GM12878 (cell line): ENCODE results near the gene ITPR2. TPM values are rescaled to one million over a fixed set of nuclear protein-coding genes. Genes with fewer than 3 reads are reported as not detected.

Experiments used
- ATAC-seq: fragments of 200-7000 bp; cut with Tn5 transposase; 3 replicates; pipeline ENCODE4 v1.9.1; 2020; ENCODE audit warnings: mild to moderate bottlenecking, moderate library complexity
- BruUV-seq: library from RNA; stranded (reverse); fragments of 400-500 nt; replicated peaks from 2 replicates; lab custom pipeline; 2021; lab: Mats Ljungman, UMichigan
- CTCF ChIA-PET: fragments of 300-600 bp; sonication (Branson Sonifier 250); formaldehyde crosslinking; extraction: SDS; loops from one replicate; lab custom pipeline; 2021; ENCODE audit warnings: inconsistent platforms; lab: Yijun Ruan, JAX
- POLR2A ChIA-PET: fragments of 350-600 bp; formaldehyde crosslinking; extraction: SDS; loops from one replicate; lab custom pipeline; 2021; ENCODE audit warnings: inconsistent platforms; lab: Charles Lee
- RAD21 ChIA-PET: fragments of 300-600 bp; sonication (Branson Sonifier 250); formaldehyde crosslinking; loops from one replicate; lab custom pipeline; 2023; ENCODE audit warnings: antibody characterized with exemption; ENCODE audit not compliant: unreplicated experiment; lab: Charles Lee
- SMC1A ChIA-PET: fragments of 300-600 bp; sonication (Branson Sonifier 250); formaldehyde crosslinking; loops from one replicate; lab custom pipeline; 2023; ENCODE audit not compliant: unreplicated experiment, uncharacterized antibody; lab: Charles Lee
- DNase-seq: peaks from one replicate; pipeline ENCODE4 v3.0.0-alpha.2; 2011; ENCODE audit warnings: low read depth, low spot score
- FAIRE-seq: peaks from 3 replicates; lab custom pipeline; 2011; peaks lifted over from hg19 to GRCh38; lab: Jason Lieb, UNC
- H2AFZ ChIP-seq: 2 replicates; pipeline ENCODE4 v1.6.0; 2011; ENCODE audit warnings: low read depth, low read length, control low read depth; ENCODE audit not compliant: control insufficient read depth
- H3K27ac ChIP-seq: 2 replicates; pipeline ENCODE4 v1.5.1; 2011; ENCODE audit warnings: control low read depth; ENCODE audit not compliant: control insufficient read depth, insufficient read depth
- H3K27me3 ChIP-seq, 2 experiments: replicated peaks in 1 of 2; 2 replicates each; pipeline versions ENCODE4 v1.6.0 to v1.6.1; 2011; ENCODE audit warnings: low read length in 1 of 2; ENCODE audit not compliant: control insufficient read depth in 2 of 2, insufficient read depth in 2 of 2
- H3K36me3 ChIP-seq, 2 experiments: 2 replicates each; pipeline ENCODE4 v1.5.1; 2011; ENCODE audit warnings: low read length in 1 of 2; ENCODE audit not compliant: control insufficient read depth in 2 of 2, insufficient read depth in 2 of 2
- H3K4me1 ChIP-seq: 2 replicates; pipeline ENCODE4 v1.6.1; 2011; ENCODE audit warnings: mild to moderate bottlenecking, low read length, moderate library complexity, mixed read lengths; ENCODE audit not compliant: control insufficient read depth, insufficient read depth
- H3K4me2 ChIP-seq: 2 replicates; pipeline ENCODE4 v1.6.0; 2011; ENCODE audit warnings: control low read depth; ENCODE audit not compliant: control insufficient read depth, insufficient read depth
- H3K4me3 ChIP-seq: fragments of 200-600 bp; sonication (generic); 2 replicates; pipeline ENCODE4 v1.5.1; 2016
- H3K79me2 ChIP-seq: 2 replicates; pipeline ENCODE4 v1.6.0; 2011; ENCODE audit warnings: low read length; ENCODE audit not compliant: control insufficient read depth, insufficient read depth
- H3K9ac ChIP-seq: 2 replicates; pipeline ENCODE4 v1.8.0; 2011; ENCODE audit warnings: low read length, control low read depth, mixed read lengths; ENCODE audit not compliant: control insufficient read depth, insufficient read depth
- H3K9me3 ChIP-seq: replicated peaks from 3 replicates; pipeline ENCODE4 v1.5.1; 2011; ENCODE audit warnings: mild to moderate bottlenecking, low read length; ENCODE audit not compliant: control insufficient read depth, insufficient read depth
- H4K20me1 ChIP-seq: 2 replicates; pipeline ENCODE4 v1.6.0; 2011; ENCODE audit not compliant: control insufficient read depth, insufficient read depth
- BACH1 ChIP-seq: fragments of 450-650 bp; IDR thresholded peaks from 2 replicates; pipeline ENCODE4 v1.6.1; 2017; ENCODE audit warnings: mild to moderate bottlenecking, borderline replicate concordance
- BCLAF1 ChIP-seq: fragments of 450-650 bp; IDR thresholded peaks from 2 replicates; pipeline ENCODE4 v1.6.1; 2017; ENCODE audit warnings: antibody characterized with exemption, mild to moderate bottlenecking, moderate library complexity
- CHD1 ChIP-seq: IDR thresholded peaks from 2 replicates; pipeline ENCODE4 v1.6.1; 2012; ENCODE audit warnings: low read depth, low read length, improper control_type of control experiment
- CHD4 ChIP-seq: fragments of 200-600 bp; sonication (generic); IDR thresholded peaks from 2 replicates; pipeline ENCODE4 v1.6.1; 2016; ENCODE audit warnings: mild to moderate bottlenecking
- MEF2B ChIP-seq: fragments of 450-650 bp; IDR thresholded peaks from 2 replicates; pipeline ENCODE4 v1.6.1; 2018; ENCODE audit warnings: mild to moderate bottlenecking, moderate library complexity; ENCODE audit not compliant: partially characterized antibody, poor library complexity, severe bottlenecking
- MYB ChIP-seq: fragments of 150-350 bp; IDR thresholded peaks from 2 replicates; pipeline ENCODE4 v1.6.1; 2014; ENCODE audit warnings: mild to moderate bottlenecking, low read depth, low read length, borderline replicate concordance
- RELB ChIP-seq: fragments of 450-650 bp; IDR thresholded peaks from 2 replicates; pipeline ENCODE4 v1.6.1; 2017; ENCODE audit warnings: low read depth, mild to moderate bottlenecking, moderate library complexity
- SMAD5 ChIP-seq: IDR thresholded peaks from 2 replicates; pipeline ENCODE4 v1.6.1; 2016; ENCODE audit warnings: antibody characterized with exemption, low read depth
- SRF ChIP-seq, 2 experiments: IDR thresholded peaks; 2 replicates each; pipeline ENCODE4 v1.6.1; 2011; ENCODE audit warnings: low read depth in 2 of 2, low read length in 2 of 2, mild to moderate bottlenecking in 1 of 2, moderate library complexity in 1 of 2
- YBX1 ChIP-seq: fragments of 450-650 bp; IDR thresholded peaks from 2 replicates; pipeline ENCODE4 v1.6.1; 2016; ENCODE audit warnings: antibody characterized with exemption
- WGBS: methylation state at CpG from one replicate; pipeline ENCODE4 v1.1.6; 2016; ENCODE audit warnings: low lambda C conversion rate; ENCODE audit not compliant: insufficient replicate concordance, insufficient coverage; ENCODE audit errors: missing lambda C conversion rate; 5-methylcytosine and 5-hydroxymethylcytosine counted together
- in situ Hi-C: fragments of 300-500 bp; cut with MboI; formaldehyde crosslinking; loops from 9 replicates; pipeline ENCODE4 v1.14.3; 2018; ENCODE audit warnings: mixed read lengths
- intact Hi-C: fragments of 100-400 bp; cut with micrococcal nuclease; formaldehyde crosslinking; loops from one replicate; pipeline ENCODE4 v1.14.2; 2022; ENCODE audit not compliant: unreplicated experiment
- polyA plus RNA-seq, 11 experiments: library from polyadenylated mRNA; depleted of rRNA in 4 of 11; unstranded in 6 of 11; stranded (reverse) in 5 of 11; fragments of >200 nt; fragmentation: Nextera tagmentation in 4 of 11; fragmentation: Illumina TruSeq in 1 of 11; extraction: Ambion mirVana in 4 of 11; extraction: Trizol in 1 of 11; gene quantifications; 1 replicate in 1 of 11; 2 replicates in 10 of 11; pipeline versions ENCODE4 v1.2.1 to v1.2.3, GENCODE V29; 2011 to 2016; ENCODE audit warnings: inconsistent platforms in 2 of 11, missing spikeins in 2 of 11, low read depth in 1 of 11
- total RNA-seq, 4 experiments: library from RNA; depleted of rRNA in 3 of 4; stranded (reverse); fragments of >200 nt in 3 of 4; fragmentation: Illumina TruSeq in 1 of 4; extraction: Trizol in 1 of 4; gene quantifications; 2 replicates each; pipeline versions ENCODE4 v1.2.1 to v1.2.3, GENCODE V29; 2013 to 2021

ITPR2 gene
- total and polyA plus RNA-seq, 10 of the 15 experiments (the other 5 are each of a cell fraction or from before 2014, with no cell fraction given) = 7.5 to 76.2 (median 47.1) TPM

GRCh38 chr12:26406813-26407212 is 426.2 kb downstream of the ITPR2 start:
- Histone ChIP-seq H3K4me3 (no peak overlapping the region), H3K27me3 (no peaks in the 10 kb centered on the region), H3K79me2 (no peaks in the 10 kb centered on the region), H3K9ac (no peak overlapping the region), H3K4me1 (no peaks in the 10 kb centered on the region), H3K27ac (no peak overlapping the region), H2AFZ (no peak overlapping the region), H4K20me1 (no peaks in the 10 kb centered on the region), H3K4me2 (no peak overlapping the region), H3K36me3 (peaks cover 0 to 10% of the 10 kb centered on the region in 2 experiments; a peak in 2 of 4 replicates), H3K9me3 (no peaks in the 10 kb centered on the region)
- FAIRE-seq (no peak), ATAC-seq (no peak), DNase-seq (no peak)
- POLR2A ChIA-PET = interaction anchor here (0.6 kb wide), 1 partner anchor 17 kb away, joined by 3 read pairs; no protein-coding TSS in a partner anchor
- CTCF ChIA-PET = interaction anchor here (1.0 to 7.4 kb wide), 5 partner anchors 14 to 310 kb away, joined by 3 to 33 read pairs (median 3); no protein-coding TSS in a partner anchor
- intact Hi-C loops = no loop called here
- WGBS = 98% methylated on average over 2 of the region's 2 CpGs
- RAD21 ChIA-PET = interaction anchor here (0.8 kb wide), 1 partner anchor 287 kb away, joined by 3 read pairs; no protein-coding TSS in a partner anchor
- no TSS peak for BruUV-seq
- TF ChIP-seq SMAD5 (no peak), BACH1 (no peak), MYB (no peak), SRF (IDR thresholded peaks at IDR 0.05; ENCODE audit: low read depth in 2 of 2, low read length in 2 of 2) (no peak)
- SMC1A ChIA-PET = interaction anchor here (0.5 to 3.8 kb wide), 12 partner anchors 9 to 1853 kb away, joined by 3 to 15 read pairs (median 3); partner anchors contain the start of gene SSPN
- in situ Hi-C loops = no loop called here

DNA sequence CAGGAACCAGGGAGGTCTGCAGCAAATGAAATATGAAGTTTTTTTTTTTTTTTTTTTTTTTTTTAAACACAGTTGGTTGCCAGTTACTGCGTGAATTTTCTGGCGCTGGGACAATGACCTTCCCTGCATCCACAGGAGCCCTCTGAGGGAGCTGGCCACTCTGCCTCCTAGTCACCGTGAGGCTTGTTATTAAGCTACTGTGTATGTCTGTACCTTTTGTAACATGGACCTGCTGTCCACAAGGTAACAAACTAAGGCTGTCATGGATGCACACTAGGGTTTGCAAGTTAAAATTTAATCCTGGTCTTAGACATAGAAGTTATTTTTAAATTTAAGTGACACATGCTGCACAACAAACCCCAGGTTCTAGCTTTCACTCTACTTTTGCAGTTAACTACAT is 426.6 kb downstream of the ITPR2 start:
- SMC1A ChIA-PET = interaction anchor here (0.5 to 3.8 kb wide), 12 partner anchors 9 to 1852 kb away, joined by 3 to 15 read pairs (median 3); partner anchors contain the start of gene SSPN
- POLR2A ChIA-PET = interaction anchor here (0.5 to 0.6 kb wide), 2 partner anchors 9 to 18 kb away, joined by 3 to 5 read pairs; no protein-coding TSS in a partner anchor
- H3K4me1 ChIP-seq = no peaks in the 10 kb centered on the region
- H4K20me1 ChIP-seq = no peaks in the 10 kb centered on the region
- FAIRE-seq (no peak), ATAC-seq (no peak), DNase-seq (no peak)
- H3K4me2 ChIP-seq = no peak overlapping the region
- H3K79me2 ChIP-seq = no peaks in the 10 kb centered on the region
- H3K9ac ChIP-seq = no peak overlapping the region
- RAD21 ChIA-PET = interaction anchor here (0.8 kb wide), 1 partner anchor 287 kb away, joined by 3 read pairs; no protein-coding TSS in a partner anchor
- WGBS = 100% methylated on average over 3 of the region's 3 CpGs
- TF ChIP-seq BCLAF1 = no peak
- no peak for TF ChIP-seq CHD4
- no peak for TF ChIP-seq RELB
- no peak for TF ChIP-seq YBX1
- TF ChIP-seq CHD1 = no peak
- no peak for TF ChIP-seq MEF2B
- no peak overlapping the region for H2AFZ ChIP-seq
- H3K27me3 ChIP-seq = no peaks in the 10 kb centered on the region
- peaks cover 0 to 9% of the 10 kb centered on the region in 2 experiments; a peak in 2 of 4 replicates for H3K36me3 ChIP-seq
- intact Hi-C loops (no loop called here), in situ Hi-C loops (no loop called here)
- H3K9me3 ChIP-seq = no peaks in the 10 kb centered on the region
- CTCF ChIA-PET = interaction anchor here (1.0 to 7.4 kb wide), 4 partner anchors 14 to 309 kb away, joined by 3 to 33 read pairs (median 5); no protein-coding TSS in a partner anchor
- H3K27ac ChIP-seq = no peak overlapping the region
- no peak overlapping the region for H3K4me3 ChIP-seq
- BruUV-seq = no TSS peak
